Umbilical cord (tissue), 2 donors: ENCODE measurements around the gene ALG5. TPM values are rescaled to one million over a fixed set of nuclear protein-coding genes. Genes with fewer than 3 reads are reported as not detected.

Source experiments
- DNase-seq: peaks from one replicate; pipeline ENCODE4 v3.0.0-alpha.2; 2015; ENCODE audit warnings: low spot score
- total RNA-seq: library from RNA; depleted of rRNA; stranded (reverse); fragments of >200 nt; gene quantifications from one replicate; pipeline ENCODE4 v1.2.3, GENCODE V29; 2014; ENCODE audit warnings: low replicate concordance; ENCODE audit not compliant: insufficient read depth

ALG5 gene
- total RNA-seq, 1 donor from 2014 or later, result 19.5 TPM

GRCh38 chr13:36915896-36916640, 83.1 kb downstream of the ALG5 start:
- DNase-seq, result no peak

GRCh38 chr13:36915106-36915505, 84.0 kb downstream of the ALG5 start:
- DNase-seq, result no peak

GRCh38 chr13:36914648-36915047, 84.5 kb downstream of the ALG5 start:
- peak; percentile 25 for DNase-seq

GRCh38 chr13:36913463-36913862, 85.7 kb downstream of the ALG5 start:
- DNase-seq, result no peak

- DNase-seq, result no peak
These were observed 86.2 kb downstream of the ALG5 start for GRCh38 chr13:36912973-36913372.

GRCh38 chr13:36912369-36912768, 86.8 kb downstream of the ALG5 start:
- no peak for DNase-seq

- no peak for DNase-seq
These were observed 88.6 kb downstream of the ALG5 start for GRCh38 chr13:36910545-36910944.

- DNase-seq, result no peak
These were observed 91.3 kb downstream of the ALG5 start for GRCh38 chr13:36907821-36908220.

GRCh38 chr13:36907266-36907665, 91.9 kb downstream of the ALG5 start:
- DNase-seq, result no peak

- no peak for DNase-seq
These were observed 93.2 kb downstream of the ALG5 start for GRCh38 chr13:36905944-36906343.

GRCh38 chr13:36903925-36904595, 95.1 kb downstream of the ALG5 start:
- DNase-seq, result no peak

Other genes starting within 250 kb of the ALG5 start
- gene RFXAP, start 180.1 kb downstream of the ALG5 start, total RNA-seq, result 0.96 TPM
- gene SMAD9, start 79.1 kb downstream of the ALG5 start, total RNA-seq, result 27.0 TPM
- 19.3 TPM for gene EXOSC8, start 1.4 kb upstream of the ALG5 start, total RNA-seq
- 77.0 TPM for gene SUPT20H, start 60.3 kb upstream of the ALG5 start, total RNA-seq
- 5.8 TPM for gene CSNK1A1L, start 106.3 kb upstream of the ALG5 start, total RNA-seq